ENCODE data around the gene YBEY. TPM values are rescaled to one million over a fixed set of nuclear protein-coding genes. Genes with fewer than 3 reads are reported as not detected.
A peak's percentile ranks its signal among the peaks of the same experiment; 100 is the strongest.

Gene YBEY
- total and polyA plus RNA-seq, 7 experiments from 2014 or later: 8.8 to 20.1 (median 15.6) TPM

DNA sequence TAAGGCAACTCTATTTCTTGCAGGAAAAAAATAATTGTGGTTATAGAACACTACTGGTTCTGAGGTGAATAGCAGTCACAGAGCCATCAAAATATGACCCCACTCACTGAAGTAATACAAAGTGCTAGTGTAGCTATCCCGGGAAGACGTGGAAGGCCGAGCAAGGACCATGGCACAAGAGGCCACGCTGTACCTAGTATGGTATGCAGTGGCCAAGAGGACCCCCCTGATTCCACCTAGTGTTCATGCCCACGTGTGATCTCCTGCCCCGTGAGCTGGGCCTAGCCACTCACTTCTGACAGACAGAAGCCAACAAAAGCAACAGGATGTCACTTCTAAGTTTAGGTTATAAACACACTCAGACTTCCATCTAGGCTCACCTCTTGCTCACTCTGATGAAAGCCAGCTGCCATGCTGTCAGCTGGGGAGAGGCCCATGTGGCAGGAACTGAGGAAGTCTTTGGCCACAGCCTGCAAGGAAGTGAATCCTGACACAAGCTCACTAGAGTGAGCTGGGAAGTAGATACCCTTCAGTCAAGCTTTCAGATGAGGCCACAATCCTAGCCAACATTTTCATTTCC, 35.9 kb upstream of the YBEY start:
- Mint-ChIP-seq H3K36me3 (peaks cover 22 to 67% (median 51%) of the 10 kb centered on the region in 5 donors), H3K27me3 (no peaks in the 10 kb centered on the region), H3K4me1 (peaks cover 23 to 41% (median 40%) of the 10 kb centered on the region in 7 donors), H3K9me3 (peaks cover 0 to 2% (median 0%) of the 10 kb centered on the region in 11 donors), H3K27ac (peak overlapping the region in 8 of 9 donors; percentile 46 to 85 (median 74)), H3K4me3 (peak overlapping the region in 2 of 10 donors; percentile 25 to 32)
- H3K36me3 ChIP-seq (ENCODE audit: control insufficient read depth in 2 of 3, insufficient read depth in 3 of 3, low read length in 3 of 3): peaks cover 9 to 90% (median 31%) of the 10 kb centered on the region in 3 experiments
- no peaks in the 10 kb centered on the region for H3K9me3 ChIP-seq (ENCODE audit: control insufficient read depth in 2 of 3, low read length in 3 of 3)
- H3K4me3 ChIP-seq (ENCODE audit: low read length): no peak overlapping the region
- ChIA-PET POLR2A (interaction anchor here (1.9 kb wide), 1 partner anchor 15 kb away, joined by 5 read pairs; no protein-coding TSS in a partner anchor), CTCF (interaction anchor here (0.7 kb wide), 1 partner anchor 76 kb away, joined by 3 read pairs; a partner anchor contains a TSS)
- ATAC-seq (no peak), DNase-seq (no peak)
- intact Hi-C loops (cut with micrococcal nuclease): loop anchor here in 1 of 2 donors (5.0 kb wide), 1 partner anchor 37 kb away; the partner anchor contains the start of genes MCM3AP and YBEY
- H3K27ac ChIP-seq (ENCODE audit: low read depth, low read length): peak overlapping the region; percentile 31
- peaks cover 11 to 14% of the 10 kb centered on the region in 2 donors for H3K4me1 ChIP-seq (ENCODE audit: control insufficient read depth in 2 of 2, insufficient read depth in 2 of 2, low read length in 2 of 2)
- no peaks in the 10 kb centered on the region for H3K27me3 ChIP-seq (ENCODE audit: control insufficient read depth in 2 of 2, insufficient read depth in 2 of 2, low read length in 2 of 2)

DNA sequence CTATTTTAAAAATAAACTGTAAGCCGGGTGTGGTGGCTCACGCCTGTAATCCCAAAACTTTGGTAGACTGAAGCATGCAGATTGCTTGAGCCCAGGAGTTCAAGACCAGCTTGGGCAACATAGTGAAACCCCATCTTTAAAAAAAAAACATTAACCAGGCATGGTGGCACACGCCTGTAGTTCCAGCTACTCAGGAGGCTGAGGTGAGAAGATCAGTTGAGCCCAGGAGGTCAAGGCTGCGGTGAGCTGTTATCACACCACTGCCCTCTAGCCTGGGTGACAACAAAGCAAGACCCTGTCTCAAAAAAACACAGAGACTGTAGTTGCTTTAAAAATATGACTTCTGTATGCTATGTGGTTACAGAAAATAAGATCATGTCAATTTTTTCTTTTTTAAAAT, 33.3 kb upstream of the YBEY start:
- H3K4me3 Mint-ChIP-seq: peak overlapping the region in 1 of 10 donors; percentile 63
- intact Hi-C loops (cut with micrococcal nuclease): loop anchor here in 1 of 2 donors (5.0 kb wide), 1 partner anchor 34 kb away; the partner anchor contains the start of genes MCM3AP and YBEY
- Histone ChIP-seq H3K27ac (ENCODE audit: low read depth, low read length) (peak overlapping the region; percentile 22), H3K36me3 (ENCODE audit: control insufficient read depth in 2 of 3, insufficient read depth in 3 of 3, low read length in 3 of 3) (peaks cover 18 to 95% (median 22%) of the 10 kb centered on the region in 3 experiments), H3K27me3 (ENCODE audit: control insufficient read depth in 2 of 2, insufficient read depth in 2 of 2, low read length in 2 of 2) (no peaks in the 10 kb centered on the region), H3K4me1 (ENCODE audit: control insufficient read depth in 2 of 2, insufficient read depth in 2 of 2, low read length in 2 of 2) (peaks cover 11 to 14% of the 10 kb centered on the region in 2 donors), H3K9me3 (ENCODE audit: control insufficient read depth in 2 of 3, low read length in 3 of 3) (no peaks in the 10 kb centered on the region), H3K4me3 (ENCODE audit: low read length) (no peak overlapping the region)
- DNase-seq (no peak), ATAC-seq (no peak)
- H3K27ac Mint-ChIP-seq: peak overlapping the region in 7 of 9 donors; percentile 56 to 92 (median 88)
- no peaks in the 10 kb centered on the region for H3K27me3 Mint-ChIP-seq
- CTCF ChIA-PET: interaction anchor here (0.6 to 0.7 kb wide), 2 partner anchors 57 to 73 kb away, joined by 3 to 6 read pairs; no protein-coding TSS in a partner anchor
- POLR2A ChIA-PET: interaction anchor here (0.6 to 1.0 kb wide), 2 partner anchors 24 to 120 kb away, joined by 3 to 5 read pairs; no protein-coding TSS in a partner anchor
- H3K9me3 Mint-ChIP-seq: no peaks in the 10 kb centered on the region
- peaks cover 26 to 41% (median 40%) of the 10 kb centered on the region in 7 donors for H3K4me1 Mint-ChIP-seq
- peaks cover 21 to 62% (median 47%) of the 10 kb centered on the region in 5 donors for H3K36me3 Mint-ChIP-seq

DNA sequence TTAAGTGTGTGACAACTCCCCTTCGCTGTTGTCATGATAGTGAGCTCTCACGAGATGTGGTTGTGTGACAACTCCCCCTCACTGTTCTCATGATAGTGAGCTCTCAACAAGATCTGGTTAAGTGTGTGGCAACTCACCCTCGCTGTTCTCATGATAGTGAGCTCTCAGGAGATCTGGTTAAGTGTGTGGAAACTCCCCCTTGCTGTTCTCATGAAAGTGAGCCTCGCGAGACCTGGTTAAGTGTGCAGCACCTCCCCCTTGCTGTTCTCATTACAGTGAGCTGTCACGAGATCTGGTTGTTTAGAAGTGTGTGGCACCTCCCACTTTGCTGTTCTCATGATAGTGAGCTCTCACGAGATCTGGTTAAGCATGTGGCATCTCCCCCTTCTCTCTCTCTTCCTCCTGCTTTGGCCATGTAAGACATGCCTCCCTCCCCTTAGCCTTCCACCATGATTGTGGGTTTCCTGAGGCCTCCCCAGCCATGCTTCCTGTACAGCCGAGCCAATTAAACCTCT, 32.5 kb upstream of the YBEY start:
- CTCF ChIA-PET: interaction anchor here (0.7 kb wide), 1 partner anchor 58 kb away, joined by 3 read pairs; no protein-coding TSS in a partner anchor
- Histone ChIP-seq H3K27me3 (ENCODE audit: control insufficient read depth in 2 of 2, insufficient read depth in 2 of 2, low read length in 2 of 2) (no peaks in the 10 kb centered on the region), H3K4me1 (ENCODE audit: control insufficient read depth in 2 of 2, insufficient read depth in 2 of 2, low read length in 2 of 2) (peaks cover 11 to 14% of the 10 kb centered on the region in 2 donors), H3K27ac (ENCODE audit: low read depth, low read length) (peak overlapping the region; percentile 22), H3K4me3 (ENCODE audit: low read length) (no peak overlapping the region), H3K9me3 (ENCODE audit: control insufficient read depth in 2 of 3, low read length in 3 of 3) (no peaks in the 10 kb centered on the region), H3K36me3 (ENCODE audit: control insufficient read depth in 2 of 3, insufficient read depth in 3 of 3, low read length in 3 of 3) (peaks cover 18 to 96% (median 26%) of the 10 kb centered on the region in 3 experiments)
- intact Hi-C loops (cut with micrococcal nuclease): loop anchor here (2.0 to 5.0 kb wide), 2 partner anchors 25 to 34 kb away; partner anchors contain the start of genes LSS (in 1 of the 2), MCM3AP (in 1 of the 2) and YBEY (in 1 of the 2)
- DNase-seq: peak in 8 of 9 donors; percentile 9 to 66 (median 37)
- peaks cover 22 to 65% (median 47%) of the 10 kb centered on the region in 5 donors for H3K36me3 Mint-ChIP-seq
- peak overlapping the region; percentile 36 to 72 (median 48) for H3K4me3 Mint-ChIP-seq
- H3K27me3 Mint-ChIP-seq: no peaks in the 10 kb centered on the region
- no peaks in the 10 kb centered on the region for H3K9me3 Mint-ChIP-seq
- ATAC-seq: peak; percentile 91
- H3K4me1 Mint-ChIP-seq: peaks cover 25 to 41% (median 40%) of the 10 kb centered on the region in 7 donors
- H3K27ac Mint-ChIP-seq: peak overlapping the region; percentile 56 to 92 (median 88)
- POLR2A ChIA-PET: interaction anchor here (1.0 kb wide), 1 partner anchor 23 kb away, joined by 5 read pairs; no protein-coding TSS in a partner anchor

DNA sequence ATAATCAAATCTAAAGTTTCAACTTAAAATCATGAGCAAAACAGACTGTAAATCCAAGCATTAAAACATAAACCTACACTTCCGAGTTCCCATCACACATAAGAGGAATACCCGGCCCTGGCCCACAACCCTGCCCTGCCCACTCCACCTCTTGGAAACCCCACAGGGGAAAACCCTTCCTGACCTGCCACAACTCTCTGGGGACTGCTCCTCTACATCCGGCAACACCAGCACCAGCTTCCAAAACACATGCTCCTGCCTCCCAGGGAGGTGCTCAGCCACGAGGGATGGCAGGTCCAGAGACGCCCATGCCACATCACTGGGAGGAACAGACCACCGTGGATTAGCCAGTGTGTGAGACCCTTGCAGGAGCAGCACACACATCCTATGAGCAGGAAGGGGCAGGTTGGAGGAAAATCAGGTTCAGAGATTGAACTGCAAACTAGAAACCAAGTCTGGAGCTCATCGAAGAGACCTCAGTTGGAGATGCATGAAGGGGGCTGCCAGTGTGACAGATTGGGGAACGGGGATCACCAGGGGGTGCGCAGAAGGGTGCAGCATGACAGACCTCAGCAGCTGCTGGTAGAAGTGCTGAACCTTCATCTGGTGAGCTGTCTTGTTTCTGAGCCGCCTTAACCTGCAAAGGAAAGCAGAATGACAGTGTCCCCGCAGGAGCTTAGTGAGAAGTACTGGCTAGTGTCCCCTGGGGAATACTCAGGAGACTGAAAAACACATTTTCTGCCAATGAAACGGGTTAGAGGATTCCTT, 31.8 kb upstream of the YBEY start:
- H3K9me3 ChIP-seq (ENCODE audit: control insufficient read depth in 2 of 3, low read length in 3 of 3): no peaks in the 10 kb centered on the region
- H3K27ac ChIP-seq (ENCODE audit: low read depth, low read length): no peak overlapping the region
- Mint-ChIP-seq H3K27me3 (no peaks in the 10 kb centered on the region), H3K9me3 (no peaks in the 10 kb centered on the region), H3K36me3 (peaks cover 25 to 62% (median 46%) of the 10 kb centered on the region in 5 donors), H3K4me3 (peak overlapping the region in 8 of 10 donors; percentile 37 to 72 (median 54)), H3K4me1 (peaks cover 23 to 41% (median 37%) of the 10 kb centered on the region in 7 donors), H3K27ac (peak overlapping the region; percentile 74 to 92 (median 88))
- no peak for ATAC-seq
- no peak overlapping the region for H3K4me3 ChIP-seq (ENCODE audit: low read length)
- H3K36me3 ChIP-seq (ENCODE audit: control insufficient read depth in 2 of 3, insufficient read depth in 3 of 3, low read length in 3 of 3): peaks cover 18 to 96% (median 26%) of the 10 kb centered on the region in 3 experiments
- H3K4me1 ChIP-seq (ENCODE audit: control insufficient read depth in 2 of 2, insufficient read depth in 2 of 2, low read length in 2 of 2): peaks cover 11 to 14% of the 10 kb centered on the region in 2 donors
- no peak for DNase-seq
- intact Hi-C loops (cut with micrococcal nuclease): loop anchor here (2.0 to 5.0 kb wide), 2 partner anchors 26 to 33 kb away; partner anchors contain the start of genes LSS (in 1 of the 2), MCM3AP (in 1 of the 2) and YBEY (in 1 of the 2)
- CTCF ChIA-PET: no interaction called here
- POLR2A ChIA-PET: no interaction called here
- no peaks in the 10 kb centered on the region for H3K27me3 ChIP-seq (ENCODE audit: control insufficient read depth in 2 of 2, insufficient read depth in 2 of 2, low read length in 2 of 2)

DNA sequence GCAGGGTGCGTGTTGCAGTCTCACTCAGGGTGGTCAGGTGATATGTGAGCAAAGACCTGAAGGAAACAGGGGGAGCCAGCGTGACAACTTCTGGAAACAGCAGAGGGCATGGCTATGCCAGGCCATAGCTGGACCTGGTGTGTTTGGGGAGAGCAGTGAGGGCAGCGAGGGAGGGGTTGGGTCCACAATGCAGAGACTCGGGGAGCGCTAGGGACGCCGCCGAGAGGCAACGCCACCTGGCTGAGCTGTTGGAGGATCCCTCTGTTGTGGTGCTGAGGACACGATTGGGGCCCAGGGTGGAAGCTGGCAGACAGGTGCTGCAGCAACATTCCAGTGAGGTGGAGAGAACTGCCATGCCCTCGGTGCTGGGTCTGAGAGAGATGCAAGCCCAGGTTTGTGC, 31.0 kb upstream of the YBEY start:
- H3K27ac ChIP-seq (ENCODE audit: low read depth, low read length): no peak overlapping the region
- CTCF ChIA-PET: no interaction called here
- intact Hi-C loops (cut with micrococcal nuclease): loop anchor here in 1 of 2 donors (2.0 kb wide), 1 partner anchor 26 kb away; the partner anchor contains the start of gene LSS
- peak overlapping the region in 6 of 9 donors; percentile 44 to 88 (median 80) for H3K27ac Mint-ChIP-seq
- peaks cover 11 to 13% of the 10 kb centered on the region in 2 donors for H3K4me1 ChIP-seq (ENCODE audit: control insufficient read depth in 2 of 2, insufficient read depth in 2 of 2, low read length in 2 of 2)
- DNase-seq (no peak), ATAC-seq (no peak)
- no peak overlapping the region for H3K4me3 Mint-ChIP-seq
- H3K9me3 Mint-ChIP-seq: no peaks in the 10 kb centered on the region
- no peaks in the 10 kb centered on the region for H3K27me3 Mint-ChIP-seq
- H3K27me3 ChIP-seq (ENCODE audit: control insufficient read depth in 2 of 2, insufficient read depth in 2 of 2, low read length in 2 of 2): no peaks in the 10 kb centered on the region
- POLR2A ChIA-PET: no interaction called here
- H3K4me1 Mint-ChIP-seq: peaks cover 23 to 35% (median 31%) of the 10 kb centered on the region in 7 donors
- no peak overlapping the region for H3K4me3 ChIP-seq (ENCODE audit: low read length)
- H3K36me3 Mint-ChIP-seq: peaks cover 25 to 58% (median 39%) of the 10 kb centered on the region in 5 donors
- H3K36me3 ChIP-seq (ENCODE audit: control insufficient read depth in 2 of 3, insufficient read depth in 3 of 3, low read length in 3 of 3): peaks cover 18 to 96% (median 23%) of the 10 kb centered on the region in 3 experiments
- no peaks in the 10 kb centered on the region for H3K9me3 ChIP-seq (ENCODE audit: control insufficient read depth in 2 of 3, low read length in 3 of 3)

Measured in naive thymus-derived CD4-positive, alpha-beta T cell (primary cell).